Renal pelvis (tissue), 4 donors: Measurements from ENCODE around the gene FGF23. TPM values are rescaled to one million over a fixed set of nuclear protein-coding genes. Genes with fewer than 3 reads are reported as not detected.
A peak's percentile ranks its signal among the peaks of the same experiment; 100 is the strongest.

Experiments used
- DNase-seq: peaks from one replicate; pipeline ENCODE4 v3.0.0-alpha.2; 2013
- polyA plus RNA-seq, 3 donors: library from polyadenylated mRNA; unstranded; fragments of 120-200 nt; gene quantifications; one replicate each; pipeline ENCODE4 v1.2.1, GENCODE V29; 2013; ENCODE audit not compliant: insufficient read length in 3 of 3

FGF23 gene
- polyA plus RNA-seq, 3 donors, result 0.08 TPM; not detected in 2

DNA sequence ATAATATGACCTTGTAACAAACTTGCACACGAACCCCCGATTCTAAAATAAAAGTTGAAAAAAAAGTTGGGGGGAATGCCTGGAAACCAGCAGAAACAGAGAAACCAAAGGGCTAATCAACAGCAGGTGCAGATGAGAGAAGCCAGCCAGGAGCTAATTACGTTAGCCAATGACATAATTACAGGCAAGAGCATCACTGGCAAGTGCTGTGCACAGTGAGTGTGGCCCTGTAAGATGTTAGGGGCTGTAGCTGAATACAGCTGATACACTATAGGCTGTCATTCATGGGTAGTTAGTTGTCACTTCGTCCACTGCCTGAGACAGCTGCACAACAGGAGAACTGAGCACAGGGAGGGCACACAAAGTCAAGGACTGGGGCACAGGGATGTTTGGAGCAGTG is 7.3 kb upstream of the FGF23 start:
- DNase-seq, result no peak

DNA sequence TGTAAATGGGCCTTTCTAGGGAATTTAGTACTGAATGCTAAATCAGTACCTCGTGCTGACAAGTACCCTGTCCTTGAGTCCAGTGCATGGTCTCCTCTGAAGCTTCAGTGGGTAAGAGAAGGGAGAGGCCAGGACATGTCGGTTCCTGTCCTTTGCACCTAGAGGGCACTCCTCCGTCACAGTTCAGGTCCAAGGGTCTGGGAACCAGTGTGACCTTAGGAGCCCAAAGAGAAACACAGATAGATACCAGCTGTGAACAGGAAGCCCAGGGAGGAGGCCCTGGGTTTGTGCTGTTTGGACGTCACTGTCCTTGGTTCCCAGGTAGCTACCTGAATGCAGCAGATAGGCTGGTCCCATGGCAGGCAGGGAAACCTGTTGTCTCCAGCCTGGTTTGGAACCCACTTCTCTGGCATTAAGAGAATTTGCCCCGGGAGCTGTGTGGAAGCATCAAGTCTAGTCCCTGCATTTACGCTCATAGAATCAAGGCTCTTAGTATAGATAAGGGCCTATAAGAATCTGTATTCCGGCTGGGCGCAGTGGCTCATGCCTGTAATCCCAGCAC is 3.9 kb upstream of the FGF23 start:
- no peak for DNase-seq

DNA sequence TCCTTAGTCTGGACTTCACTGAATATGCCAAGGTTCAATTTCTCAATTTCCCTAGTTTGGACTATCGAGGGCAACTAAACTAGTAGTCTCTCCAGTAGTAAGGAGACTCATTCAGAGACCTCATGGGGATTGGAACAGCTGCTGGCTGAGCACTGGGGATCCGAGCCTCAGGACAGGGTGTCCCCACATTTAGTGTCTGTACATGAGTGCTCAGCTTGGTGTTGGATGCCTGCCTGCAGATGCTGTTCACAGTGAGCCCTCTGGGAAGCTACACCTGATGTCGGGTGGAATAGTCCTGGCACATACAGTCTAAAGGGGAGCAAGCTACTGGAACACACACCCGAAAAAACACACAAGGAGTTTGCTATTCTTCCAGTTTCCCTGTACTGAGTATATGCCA is 820 bp upstream of the FGF23 start:
- no peak for DNase-seq

DNA sequence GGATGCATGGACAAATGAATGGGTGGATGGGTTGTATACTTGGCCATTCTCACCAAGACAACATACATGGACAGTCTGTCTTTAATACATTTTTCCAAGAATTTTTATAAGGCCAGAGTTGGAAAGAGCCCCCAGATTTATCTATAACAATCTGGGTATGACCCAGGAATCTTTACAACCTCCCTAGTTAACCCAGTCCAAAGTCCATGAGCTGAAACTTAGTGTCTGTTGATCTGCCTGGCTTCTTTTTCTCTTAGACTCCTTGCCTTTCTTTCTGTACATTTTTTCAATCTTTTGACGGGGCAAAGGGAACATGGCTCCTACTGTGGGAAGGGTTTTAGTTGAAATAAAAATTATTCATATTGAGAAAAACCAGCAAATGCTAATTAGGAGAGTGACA is 740 bp downstream of the FGF23 start:
- DNase-seq, result no peak

DNA sequence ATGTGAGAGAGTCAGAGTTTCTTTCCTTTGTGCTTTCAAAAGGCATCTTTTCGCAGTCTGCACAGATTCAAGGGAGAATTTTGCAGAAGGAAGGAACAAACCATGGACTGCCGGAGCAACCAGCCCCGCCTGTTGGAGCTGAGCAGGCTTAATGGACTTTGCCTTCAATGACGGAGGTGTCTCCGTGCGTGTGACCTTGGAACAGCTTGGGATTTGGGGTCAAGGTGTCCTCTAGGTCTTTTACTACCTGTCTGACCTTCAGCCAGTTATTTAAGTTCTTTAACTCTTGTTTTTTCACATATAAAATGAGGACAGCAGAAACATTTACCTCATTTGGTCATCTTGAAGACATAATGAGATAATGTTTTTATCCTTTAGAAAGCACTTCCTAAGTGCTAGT is 4.1 kb downstream of the FGF23 start:
- no peak for DNase-seq

DNA sequence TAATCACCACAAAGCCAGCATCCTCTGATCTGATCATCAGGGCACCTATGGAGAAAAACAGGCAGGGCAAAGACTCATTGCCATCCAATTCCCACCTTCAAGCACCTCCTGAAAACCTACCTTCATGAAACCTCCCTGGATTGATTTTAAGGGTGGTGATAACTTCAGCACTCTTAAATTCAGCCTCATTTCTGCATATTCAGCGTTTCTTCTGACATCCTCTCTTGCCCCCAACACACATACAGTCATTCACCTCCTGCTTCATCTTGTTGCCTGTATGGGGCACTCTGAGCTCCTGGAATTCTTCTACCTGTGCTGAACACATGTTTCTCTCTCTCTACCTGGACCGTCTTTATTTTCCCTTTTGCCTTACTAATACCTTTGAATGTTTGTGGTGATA is 6.9 kb downstream of the FGF23 start:
- no peak for DNase-seq

DNA sequence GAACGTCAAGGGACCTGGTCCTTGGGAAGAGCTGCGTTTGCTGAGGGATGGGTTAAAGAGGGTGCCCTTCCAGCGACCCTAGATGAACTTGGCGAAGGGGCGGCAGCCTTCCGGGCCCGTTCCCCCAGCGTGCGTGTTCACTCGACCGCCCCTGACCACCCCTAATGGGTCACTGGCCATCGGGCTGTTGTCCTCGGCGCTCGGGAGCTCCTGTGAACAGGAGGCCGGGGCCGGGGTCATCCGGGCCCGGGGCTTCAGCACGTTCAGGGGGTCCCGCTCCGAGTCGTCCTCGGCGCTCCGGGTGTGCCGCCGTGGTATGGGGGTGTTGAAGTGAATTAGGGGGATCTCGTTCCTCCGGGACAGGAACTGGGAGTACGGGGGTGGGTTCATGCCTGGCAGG is 9.2 kb downstream of the FGF23 start:
- DNase-seq, result no peak

DNA sequence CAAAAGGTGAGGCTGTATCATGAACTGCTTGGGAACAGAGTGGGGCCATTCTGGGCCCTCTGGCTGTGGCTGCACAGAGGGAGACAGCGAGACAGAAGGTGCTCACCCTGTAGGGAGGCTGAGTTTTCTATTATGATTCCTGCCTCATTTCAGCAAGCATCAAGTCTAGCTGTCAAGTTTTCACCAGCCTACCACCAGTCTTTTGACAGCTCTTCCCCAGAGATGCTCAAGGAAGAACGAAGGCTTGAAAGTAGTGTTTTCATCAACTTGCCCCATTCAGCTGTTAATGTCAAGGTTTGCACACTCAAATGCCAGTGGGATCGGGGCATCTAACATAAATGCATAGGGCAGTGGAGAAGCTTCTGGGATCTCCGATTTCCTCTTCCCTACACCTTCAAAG is 10.0 kb downstream of the FGF23 start:
- DNase-seq, result no peak

DNA sequence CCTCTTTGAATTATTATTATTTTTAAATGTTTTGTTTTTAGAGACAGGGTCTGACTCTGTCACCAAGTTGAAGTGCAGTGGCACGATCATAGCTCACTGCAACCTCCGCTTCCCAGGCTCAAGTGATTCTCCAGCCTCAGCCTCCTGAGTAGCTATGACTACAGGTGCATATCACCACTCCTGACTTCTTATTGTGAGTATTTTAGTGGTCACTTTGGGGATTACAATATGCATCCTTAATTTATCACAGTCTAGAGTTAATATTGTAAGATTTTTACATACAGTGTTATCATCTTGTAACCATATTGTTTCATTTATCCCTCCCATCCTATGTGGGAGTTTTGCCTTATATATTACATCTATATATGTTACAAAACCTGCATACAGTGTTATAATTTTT is 13.4 kb downstream of the FGF23 start:
- DNase-seq, result no peak

DNA sequence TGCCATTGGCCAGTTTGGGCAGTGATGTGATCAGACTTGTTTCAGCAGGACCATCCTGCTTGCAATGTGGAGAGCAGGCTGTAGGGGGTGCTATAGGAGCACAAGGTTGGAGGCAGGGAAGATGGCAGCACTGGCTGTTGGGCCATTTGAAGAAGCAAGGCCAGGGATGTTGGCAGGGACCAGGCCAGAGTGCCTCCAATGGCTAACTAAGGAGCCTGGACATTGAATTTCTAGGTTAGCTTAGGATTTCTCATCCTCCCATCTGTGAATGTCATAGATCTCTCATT is 23.5 kb downstream of the FGF23 start:
- DNase-seq, result no peak

DNA sequence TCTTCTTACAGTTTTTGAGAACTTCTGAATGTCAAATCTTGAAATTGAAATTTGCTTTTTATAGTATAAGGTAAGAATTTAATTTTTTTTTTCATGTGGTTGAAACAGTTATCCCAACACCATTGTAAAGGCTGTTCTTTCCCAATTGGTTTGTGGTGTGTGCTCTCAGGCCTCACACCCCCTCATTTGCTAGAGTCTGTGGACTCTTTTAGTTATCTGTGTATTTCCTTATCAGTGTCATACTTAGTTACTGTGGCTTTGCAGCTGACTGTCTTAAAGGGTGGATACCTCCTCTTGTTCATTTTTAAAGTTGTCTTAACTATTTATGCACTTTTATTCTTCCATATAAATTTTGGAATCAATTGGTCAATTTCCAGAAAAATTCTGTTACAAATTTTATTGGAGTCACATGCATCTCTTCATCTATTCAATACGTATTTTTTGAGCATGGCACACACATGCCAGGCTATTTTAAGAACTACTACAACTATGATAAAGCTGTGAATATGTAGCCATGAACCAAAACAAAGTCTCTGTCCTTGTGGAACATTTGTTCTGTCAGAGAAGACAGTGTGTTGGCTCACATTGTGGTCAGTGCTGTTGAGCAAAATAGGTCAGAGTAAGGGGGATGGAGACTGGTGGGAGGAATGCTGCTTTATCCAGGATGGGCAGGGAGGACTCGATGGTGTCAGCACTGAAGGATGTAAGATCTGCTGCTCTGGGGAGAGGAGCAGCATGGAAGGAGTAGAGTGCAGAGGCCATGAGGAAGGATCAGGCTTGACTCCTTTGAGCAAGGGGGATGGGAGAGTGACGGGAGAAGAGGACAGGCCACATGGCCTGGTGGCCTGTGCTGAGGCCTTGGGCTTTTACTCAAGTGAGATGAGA is 24.1 kb downstream of the FGF23 start:
- DNase-seq, result no peak

DNA sequence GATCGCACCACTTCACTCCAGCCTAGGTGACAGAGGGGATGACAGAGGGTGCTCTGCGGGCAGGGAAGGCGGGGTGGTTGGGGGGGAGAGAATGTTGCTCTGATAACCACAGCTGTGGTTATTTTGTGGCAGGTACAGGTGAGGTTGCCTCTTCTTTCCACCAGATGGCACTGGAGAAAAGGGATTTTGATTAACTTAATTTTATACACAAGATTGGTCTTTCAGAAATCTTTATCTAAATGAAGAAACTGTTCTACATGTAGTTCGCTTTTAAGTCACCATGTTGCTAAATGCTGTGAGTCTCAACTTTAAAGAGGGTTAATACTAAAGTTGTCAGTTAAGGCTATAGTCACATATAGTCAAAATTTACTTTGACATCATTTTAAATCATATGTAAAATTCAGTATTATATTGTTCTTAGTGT is 25.7 kb downstream of the FGF23 start:
- DNase-seq, result peak; percentile 9

DNA sequence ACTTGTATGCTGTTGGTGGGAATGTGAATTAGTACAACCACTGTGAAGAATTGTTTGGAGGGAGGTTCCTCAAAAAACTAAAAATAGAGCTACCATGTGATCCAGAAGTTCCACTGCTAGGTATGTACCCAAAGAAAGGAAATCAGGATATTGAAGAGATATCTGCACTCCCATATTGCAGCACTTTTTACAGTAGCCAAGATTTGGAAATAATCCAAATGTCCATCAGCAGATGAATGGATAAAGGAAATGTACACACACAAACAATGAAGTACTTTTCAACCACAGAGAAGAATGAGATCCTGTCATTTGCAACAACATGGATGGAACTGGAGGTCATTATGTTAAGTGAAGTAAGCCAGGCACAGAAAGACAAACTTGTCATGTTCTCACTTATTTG is 32.6 kb downstream of the FGF23 start:
- DNase-seq, result no peak

DNA sequence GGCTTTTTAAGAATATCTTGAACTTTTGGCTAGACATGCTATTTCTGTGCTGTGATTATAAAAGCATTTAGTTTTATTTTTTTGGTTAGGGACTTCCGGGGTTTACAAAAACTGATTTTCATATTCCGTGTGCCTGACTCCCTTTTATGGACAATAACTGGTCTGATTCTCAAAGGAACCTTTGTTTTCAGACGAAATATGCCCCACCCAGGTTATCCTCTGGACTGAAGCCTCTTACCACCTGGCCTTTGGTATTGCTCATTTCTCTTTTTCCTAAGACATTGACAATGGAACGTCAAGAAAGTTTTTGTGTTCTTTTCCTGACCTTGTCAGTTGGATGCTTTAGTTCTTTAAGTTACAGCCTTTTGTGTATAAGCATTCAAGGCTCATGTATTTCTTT is 47.7 kb downstream of the FGF23 start:
- DNase-seq, result no peak

DNA sequence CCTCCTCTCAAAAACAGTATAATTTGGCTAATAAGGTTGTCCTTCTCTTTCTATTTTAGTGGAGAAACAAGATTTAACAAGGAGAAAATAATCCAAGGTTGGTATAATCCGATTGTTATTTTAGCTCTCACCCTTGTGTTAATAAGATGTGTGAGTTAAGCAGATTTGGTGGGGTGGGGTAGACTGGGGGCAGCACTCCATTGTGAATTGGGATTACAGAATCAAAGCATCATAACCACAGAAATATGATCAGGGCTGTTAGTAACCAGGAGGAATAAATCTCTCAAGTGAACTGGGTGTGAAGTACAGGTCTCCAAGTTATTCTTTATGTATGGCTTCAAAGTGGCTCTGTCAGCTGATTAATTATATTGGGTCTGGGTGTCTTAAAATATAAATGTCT is 48.3 kb downstream of the FGF23 start:
- DNase-seq, result no peak

DNA sequence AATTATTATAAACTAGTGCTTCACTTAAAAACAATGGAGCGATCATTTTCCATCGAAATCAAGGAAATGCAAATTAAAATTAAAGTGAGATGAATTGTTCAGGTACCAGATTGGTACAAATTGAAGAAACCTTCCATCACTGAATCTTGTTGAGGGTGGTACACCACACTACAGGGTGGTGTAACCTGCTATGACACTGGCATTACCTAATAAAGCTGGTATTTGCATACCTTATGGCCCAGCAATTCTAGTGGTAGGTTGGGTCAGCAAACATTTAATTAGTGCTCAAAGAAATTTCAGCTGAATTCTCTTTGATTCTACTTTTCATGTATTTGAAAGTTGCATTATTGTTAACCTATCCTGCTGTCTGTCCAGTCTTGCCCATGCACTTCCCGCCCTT is 49.3 kb downstream of the FGF23 start:
- DNase-seq, result no peak

DNA sequence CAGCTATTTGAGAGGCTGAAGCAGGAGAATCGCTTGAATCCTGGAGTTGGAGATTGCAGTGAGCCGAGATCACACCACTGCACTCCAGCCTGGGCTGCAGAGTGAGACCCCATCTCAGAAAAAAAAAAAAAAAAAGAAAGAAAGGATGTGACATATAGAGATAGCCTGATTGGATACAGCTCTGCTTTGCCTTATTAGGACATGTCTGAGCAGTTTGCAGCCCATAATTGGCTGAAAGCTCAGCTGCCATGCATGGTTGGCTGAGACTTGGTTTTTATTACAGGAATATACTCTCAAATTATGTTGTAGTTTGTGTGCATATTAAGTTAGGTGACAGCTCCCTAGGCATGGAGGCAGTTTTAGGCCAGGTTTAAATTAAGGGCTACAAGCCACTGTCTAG is 52.2 kb downstream of the FGF23 start:
- DNase-seq, result no peak

DNA sequence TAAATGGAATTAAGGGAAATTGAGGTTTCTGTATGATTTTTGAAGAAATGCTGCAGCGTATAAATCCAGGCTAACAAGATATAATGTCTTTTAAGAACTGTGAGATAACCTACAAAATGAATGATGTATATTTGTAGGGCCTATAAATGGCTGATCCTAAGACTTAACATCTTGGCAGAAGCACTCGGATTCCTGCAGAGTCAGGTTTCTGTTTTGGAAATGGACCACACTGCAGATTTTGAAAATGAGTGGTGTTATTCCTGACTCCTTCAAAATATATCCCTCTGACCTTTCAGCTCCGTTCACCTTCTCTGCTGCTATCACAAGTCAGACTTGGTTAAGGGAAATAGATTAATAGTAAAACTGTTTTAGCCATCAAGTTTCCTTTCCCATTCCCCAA is 53.5 kb downstream of the FGF23 start:
- DNase-seq, result no peak

DNA sequence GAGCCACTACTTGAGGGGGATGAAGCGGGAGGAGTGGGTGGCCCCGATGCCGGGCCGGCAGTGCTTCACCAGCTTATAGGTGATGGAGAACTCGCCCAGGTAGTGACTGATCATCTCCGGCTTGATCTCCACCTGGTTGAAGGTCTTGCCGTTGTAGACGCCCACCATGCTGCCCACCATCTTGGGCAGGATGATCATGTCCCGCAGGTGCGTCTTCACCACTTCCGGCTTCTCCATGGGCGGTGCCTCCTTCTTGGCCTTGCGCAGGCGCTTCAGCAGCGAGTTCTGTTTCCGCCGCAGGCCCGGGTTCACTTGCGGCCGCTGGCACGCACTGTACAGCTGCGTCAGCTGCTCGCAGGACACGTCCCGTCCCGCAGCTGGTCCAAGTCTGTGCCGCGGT is 55.1 kb downstream of the FGF23 start:
- DNase-seq, result no peak

DNA sequence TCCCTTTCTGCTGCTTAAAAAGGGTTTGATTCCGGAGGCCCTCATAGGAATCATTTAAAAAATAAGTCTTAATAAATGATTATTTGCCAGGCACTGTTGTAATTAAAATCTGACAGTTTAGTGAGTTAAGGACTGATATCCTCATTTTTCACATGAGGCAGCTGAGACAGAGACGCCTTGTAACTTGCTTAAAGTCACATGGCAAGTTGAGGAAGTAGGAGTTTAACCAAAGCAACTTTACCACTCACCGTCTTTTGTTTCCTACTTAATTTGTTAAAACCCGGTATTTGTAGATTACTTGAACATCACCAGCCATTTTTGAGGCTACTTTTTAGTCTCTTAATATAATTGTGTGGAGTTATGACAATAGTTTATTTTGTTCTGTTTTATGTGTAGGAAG is 56.1 kb downstream of the FGF23 start:
- DNase-seq, result no peak

DNA sequence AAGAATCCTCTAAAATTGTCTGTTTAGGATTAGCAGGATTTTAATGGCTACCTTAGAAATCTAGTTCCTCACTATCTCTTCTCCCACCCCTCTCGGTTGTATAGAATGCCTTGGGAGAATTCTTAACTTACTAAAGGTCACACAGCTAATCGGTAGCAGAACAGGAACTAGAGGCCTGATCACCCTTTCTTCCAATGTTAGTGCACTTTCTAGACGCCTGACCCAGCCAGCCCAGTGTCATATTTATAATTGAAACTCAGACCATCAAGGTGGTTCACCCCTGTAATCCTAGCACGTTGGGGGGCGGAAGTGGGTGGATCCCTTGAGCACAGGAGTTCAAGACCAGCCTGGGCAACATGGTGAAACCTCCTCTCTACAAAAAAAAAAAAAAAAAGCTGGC is 56.8 kb downstream of the FGF23 start:
- DNase-seq, result no peak

DNA sequence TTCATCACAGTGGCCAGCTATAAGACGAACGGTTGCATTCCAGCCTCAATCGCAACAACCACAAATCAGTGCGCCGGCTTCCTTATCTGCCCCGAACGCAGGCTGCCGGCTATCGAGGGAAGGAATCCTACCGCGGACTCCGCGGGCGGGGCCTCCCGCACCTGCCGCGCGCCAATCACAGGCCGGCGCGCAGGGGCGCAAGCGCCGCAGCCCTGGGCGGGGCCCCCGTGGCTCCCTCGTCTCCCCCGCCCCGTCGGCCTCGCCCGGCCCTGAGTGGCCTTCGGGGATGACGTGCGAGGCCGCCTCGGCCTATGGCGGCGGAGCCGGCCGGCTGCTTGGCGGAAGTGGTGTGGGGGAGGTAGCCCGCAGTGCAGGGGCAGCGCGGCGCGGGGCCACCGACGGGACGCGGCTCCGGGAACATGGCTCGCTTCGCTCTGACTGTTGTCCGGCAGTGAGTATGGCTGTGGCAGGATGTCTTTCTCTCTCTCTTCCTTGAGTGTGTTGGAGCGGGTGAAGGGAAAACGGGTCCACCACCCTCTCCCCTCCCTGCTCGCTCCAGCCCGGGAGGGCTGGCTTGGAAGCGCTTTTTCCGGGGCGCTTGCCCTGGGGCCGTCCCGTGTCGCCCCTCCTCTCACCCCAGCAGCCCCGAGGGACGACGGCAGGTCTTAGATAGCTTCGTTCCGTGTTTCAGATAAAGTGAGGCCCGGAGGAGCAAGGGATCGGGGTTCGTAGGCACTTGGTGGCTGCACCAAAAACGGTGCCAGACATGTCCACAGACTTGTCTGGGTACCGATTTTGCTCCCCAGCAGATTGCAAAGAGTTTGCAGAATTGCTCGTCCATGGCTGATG is 58.4 kb downstream of the FGF23 start, which contains the start of gene TIGAR:
TIGAR (plus strand) TSS at position 361 of the 849 bp plus-strand sequence; CDS start at position 420, 59 bp downstream.
- DNase-seq, result peak; percentile 96

DNA sequence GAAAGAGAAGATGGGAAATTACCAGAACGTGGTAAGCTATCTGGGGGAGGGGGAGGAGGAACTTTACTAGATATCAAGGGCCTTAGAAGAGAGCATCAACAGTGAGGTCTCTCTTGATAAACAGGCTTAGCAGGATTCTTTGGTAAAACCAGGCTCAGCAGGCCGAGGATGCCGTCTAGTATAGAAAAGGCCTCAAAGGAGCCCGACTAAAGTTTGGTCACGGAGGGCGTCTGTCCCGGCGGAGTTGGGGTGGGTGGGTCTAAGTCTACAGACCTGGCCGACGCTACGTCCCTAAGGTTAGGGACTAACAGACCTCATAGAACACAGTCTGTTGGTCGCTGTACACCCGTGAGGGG is 59.0 kb downstream of the FGF23 start:
- peak; percentile 52 for DNase-seq
